Stimulated activated CD4-positive, alpha-beta T cell treated with anti-CD3 and anti-CD28 coated beads, TNF-alpha, amount 100 ng/mL, for 24 hours (primary cell): ENCODE measurements around the gene RHBG.
"Not testable (repeated sequence)": the region's sequence is repeated elsewhere in the genome, so short reads cannot be mapped to it uniquely, and the experiment has no call there.

Experiments used
- DNase-seq, 3 experiments: peaks; one replicate each; pipeline ENCODE4 v3.0.0-alpha.2; 2020; ENCODE audit warnings: low read depth in 3 of 3

The RHBG gene, protein sequence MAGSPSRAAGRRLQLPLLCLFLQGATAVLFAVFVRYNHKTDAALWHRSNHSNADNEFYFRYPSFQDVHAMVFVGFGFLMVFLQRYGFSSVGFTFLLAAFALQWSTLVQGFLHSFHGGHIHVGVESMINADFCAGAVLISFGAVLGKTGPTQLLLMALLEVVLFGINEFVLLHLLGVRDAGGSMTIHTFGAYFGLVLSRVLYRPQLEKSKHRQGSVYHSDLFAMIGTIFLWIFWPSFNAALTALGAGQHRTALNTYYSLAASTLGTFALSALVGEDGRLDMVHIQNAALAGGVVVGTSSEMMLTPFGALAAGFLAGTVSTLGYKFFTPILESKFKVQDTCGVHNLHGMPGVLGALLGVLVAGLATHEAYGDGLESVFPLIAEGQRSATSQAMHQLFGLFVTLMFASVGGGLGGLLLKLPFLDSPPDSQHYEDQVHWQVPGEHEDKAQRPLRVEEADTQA

DNA sequence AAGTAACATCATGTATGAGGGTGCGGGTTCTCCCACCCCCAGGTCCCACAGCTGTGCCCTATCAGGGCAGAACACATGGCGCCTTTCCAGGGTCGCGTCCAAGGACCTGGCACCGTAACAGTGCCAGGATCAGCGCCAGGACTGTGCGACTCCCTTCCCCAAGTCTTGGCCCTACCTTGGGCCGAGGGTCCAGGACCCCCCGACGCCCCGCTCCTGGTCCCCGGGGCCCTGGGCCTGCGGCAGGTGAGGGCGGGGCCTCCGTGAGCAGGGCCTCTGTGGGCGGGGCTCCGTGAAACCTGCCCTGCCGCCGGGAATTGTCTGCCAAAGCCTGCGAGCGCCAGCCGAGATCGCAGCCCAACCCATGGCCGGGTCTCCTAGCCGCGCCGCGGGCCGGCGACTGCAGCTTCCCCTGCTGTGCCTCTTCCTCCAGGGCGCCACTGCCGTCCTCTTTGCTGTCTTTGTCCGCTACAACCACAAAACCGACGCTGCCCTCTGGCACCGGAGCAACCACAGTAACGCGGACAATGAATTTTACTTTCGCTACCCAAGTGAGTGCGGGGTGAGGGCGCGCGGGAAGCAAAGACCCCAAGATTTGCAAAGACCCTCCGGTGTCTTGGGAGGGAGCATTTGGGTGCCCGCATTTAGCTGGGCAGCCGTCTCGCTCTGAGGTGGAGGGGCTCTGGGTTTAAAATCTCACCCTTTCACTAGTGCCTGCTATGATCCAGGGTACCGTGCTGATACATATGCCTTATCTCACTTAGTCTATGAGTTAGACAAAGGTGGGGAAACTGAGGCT is at the start of gene RHBG:
RHBG (plus strand) TSS at position 323 of the 796 bp plus-strand sequence; CDS start at position 362, 39 bp downstream.
- peak in 1 of 3 experiments; percentile 16 for DNase-seq

DNA sequence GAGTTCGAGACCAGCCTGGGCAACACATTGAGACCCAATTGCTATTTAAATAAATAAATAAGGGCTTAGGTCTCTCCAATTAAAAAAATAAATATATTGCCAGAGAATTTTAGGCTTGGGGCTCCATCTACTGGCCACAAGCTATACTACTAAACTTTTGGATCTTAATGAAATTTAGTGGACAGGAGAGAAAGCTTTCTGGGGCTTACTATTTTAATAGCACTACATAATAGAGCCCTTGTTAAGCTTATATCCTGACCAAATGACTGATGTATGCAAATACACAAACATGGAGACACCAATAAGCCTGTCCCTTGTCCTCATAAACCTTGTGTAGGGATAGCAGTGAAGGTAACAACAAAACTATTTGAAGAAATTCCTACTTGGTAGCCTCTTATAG is 49.3 kb upstream of the RHBG start:
- no peak for DNase-seq

DNA sequence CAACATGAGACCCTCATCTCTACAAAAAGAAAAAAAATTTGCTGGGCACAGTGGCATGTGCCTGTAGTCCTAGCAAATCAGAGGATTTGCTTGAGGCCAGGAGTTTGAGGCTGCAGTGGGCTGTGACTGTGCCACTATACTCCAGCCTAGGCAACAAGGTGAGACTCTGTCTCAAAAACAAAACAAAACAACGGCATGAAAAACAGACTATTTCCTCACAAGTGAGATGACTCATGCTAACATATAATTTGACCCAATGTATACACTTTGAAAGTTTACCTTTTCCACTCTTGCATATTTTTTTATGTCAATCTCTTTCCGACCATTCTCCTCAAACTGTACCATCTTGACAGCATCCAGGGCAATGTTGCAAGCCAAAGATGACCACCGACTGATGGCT is 48.5 kb upstream of the RHBG start:
- DNase-seq = no peak

DNA sequence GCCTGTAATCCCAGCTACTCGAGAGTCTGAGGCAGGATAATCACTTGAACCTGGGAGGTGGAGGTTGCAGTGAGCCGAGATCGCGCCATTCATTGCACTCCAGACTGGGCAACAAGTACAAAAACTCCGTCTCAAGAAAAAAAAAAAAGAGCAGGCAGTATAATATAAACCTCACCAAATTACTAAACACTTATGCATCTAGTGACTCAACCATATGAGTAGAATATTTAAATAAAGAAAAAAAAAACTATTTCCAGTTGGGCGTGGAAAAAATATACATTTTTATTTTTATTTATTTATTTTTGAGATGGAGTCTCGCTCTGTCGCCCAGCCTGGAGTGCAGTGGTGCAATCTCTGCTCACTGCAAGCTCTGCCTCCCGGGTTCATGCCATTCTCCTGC is 45.8 kb upstream of the RHBG start:
- not testable (repeated sequence) for DNase-seq

DNA sequence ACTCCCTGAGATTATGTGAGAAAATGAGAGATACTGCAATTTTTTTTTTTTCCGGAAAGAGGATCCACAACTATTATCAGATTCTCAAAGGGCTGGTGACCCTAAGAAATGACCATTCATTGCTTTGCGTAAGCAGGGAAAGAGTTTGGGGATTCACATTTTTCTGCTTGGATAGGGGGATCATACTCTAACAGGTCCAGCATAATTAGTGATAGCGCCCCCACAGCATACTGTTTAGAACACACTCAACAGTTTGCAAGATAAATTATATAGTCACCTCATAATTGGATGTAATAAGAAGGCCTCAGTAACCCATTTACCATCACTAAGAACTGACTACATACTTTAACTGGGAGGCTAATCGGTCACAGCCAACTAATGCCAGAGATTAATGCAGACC is 32.8 kb upstream of the RHBG start:
- DNase-seq = no peak

DNA sequence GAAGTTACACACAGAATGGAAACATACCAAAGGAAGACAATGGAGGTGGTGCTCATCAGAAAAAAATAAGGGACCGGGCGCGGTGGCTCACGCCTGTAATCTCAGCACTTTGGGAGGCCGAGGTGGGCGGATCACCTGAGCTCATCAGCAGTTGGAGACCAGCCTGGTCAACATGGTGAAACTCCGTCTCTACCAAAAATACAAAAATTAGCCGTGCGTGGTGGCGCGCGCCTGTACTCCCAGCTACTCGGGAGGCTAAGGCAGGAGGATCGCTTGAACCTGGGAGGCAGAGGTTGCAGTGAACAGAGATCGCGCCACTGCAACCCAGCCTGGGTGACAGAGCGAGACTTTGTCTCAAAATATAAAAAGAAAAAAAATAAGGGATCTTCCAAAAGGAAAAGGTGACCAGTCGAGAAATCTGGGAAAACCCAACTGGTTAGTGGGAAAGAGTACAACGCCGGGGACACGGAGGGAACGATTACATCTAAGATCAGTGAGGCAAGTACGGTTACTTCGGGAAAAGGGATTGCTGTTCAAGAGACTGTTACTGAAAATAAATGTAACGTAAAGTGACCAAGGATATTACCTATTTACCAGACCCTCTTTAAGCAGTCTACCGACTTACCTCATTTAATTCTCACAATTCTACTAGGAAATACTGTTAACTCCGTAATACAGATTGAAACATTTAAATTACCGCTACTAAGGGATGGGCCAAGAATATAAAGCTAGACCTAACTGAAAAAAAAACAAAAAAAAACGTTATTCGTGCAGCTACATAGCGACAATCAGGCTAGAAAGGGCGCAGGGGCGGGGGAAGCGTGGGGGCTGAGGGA is 31.7 kb upstream of the RHBG start:
- peak in 1 of 3 experiments; percentile 7 for DNase-seq

DNA sequence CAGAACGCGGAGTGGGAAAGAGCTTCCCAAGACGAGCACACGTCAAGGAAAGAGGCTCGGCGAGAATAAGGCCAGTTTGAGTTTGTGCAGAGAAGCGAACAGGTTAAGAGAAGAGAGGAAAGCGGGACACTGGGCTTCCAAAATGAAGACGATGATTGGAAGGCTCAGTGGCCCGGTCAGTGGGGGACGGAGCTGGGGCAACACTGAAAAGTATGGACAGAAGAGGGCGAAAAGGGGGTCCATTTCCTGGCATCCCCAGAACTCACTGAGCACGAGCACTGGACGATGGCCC is 31.2 kb upstream of the RHBG start:
- no peak for DNase-seq

DNA sequence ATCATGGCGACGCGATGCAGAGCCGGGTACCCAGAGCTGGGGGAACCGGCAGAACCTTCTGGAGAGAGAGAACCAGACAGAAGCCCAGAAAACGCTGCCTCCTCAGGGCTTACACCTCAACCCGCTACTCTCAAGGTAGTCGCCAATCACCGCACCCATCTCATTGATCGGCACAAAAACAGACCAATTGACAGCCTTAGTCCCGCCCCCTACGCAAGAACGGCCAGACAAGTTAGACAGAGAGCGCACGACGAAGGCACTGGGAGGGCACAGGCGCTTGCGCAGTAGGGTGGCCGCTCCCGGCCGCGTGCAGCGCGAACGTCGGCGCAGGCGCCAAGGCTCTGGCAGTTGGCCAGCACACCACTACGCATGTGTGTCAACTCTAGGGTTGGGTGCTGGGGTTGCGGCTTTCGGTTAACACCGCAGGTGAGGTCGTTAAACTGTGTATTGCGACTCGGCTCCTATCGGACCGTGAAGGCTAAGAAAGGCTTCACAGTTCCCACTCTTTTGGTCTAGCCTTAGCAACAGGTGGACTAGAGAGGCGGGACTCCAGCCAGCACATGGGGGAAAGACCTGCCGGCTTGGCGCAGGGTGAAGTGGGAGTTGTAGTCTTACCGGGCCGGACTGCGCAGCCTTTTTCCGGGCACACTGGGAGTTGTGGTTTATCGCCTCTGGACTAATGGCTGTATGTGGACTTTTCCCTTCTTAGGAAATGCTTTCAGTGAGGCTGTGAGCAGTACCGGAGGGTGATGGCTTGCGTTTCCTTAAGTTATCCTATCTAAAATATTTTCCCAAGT is 30.6 kb upstream of the RHBG start, which contains the start of the genes CCT3 and TSACC:
CCT3 (minus strand) TSS at position 113 of the 797 bp plus-strand sequence; CDS start at position 5, 108 bp downstream.
TSACC (plus strand) TSS at position 347 of the 797 bp plus-strand sequence. CDS start 1,232 bp downstream, outside the sequence.
- DNase-seq = peak; percentile 98 to 99 (median 98)

DNA sequence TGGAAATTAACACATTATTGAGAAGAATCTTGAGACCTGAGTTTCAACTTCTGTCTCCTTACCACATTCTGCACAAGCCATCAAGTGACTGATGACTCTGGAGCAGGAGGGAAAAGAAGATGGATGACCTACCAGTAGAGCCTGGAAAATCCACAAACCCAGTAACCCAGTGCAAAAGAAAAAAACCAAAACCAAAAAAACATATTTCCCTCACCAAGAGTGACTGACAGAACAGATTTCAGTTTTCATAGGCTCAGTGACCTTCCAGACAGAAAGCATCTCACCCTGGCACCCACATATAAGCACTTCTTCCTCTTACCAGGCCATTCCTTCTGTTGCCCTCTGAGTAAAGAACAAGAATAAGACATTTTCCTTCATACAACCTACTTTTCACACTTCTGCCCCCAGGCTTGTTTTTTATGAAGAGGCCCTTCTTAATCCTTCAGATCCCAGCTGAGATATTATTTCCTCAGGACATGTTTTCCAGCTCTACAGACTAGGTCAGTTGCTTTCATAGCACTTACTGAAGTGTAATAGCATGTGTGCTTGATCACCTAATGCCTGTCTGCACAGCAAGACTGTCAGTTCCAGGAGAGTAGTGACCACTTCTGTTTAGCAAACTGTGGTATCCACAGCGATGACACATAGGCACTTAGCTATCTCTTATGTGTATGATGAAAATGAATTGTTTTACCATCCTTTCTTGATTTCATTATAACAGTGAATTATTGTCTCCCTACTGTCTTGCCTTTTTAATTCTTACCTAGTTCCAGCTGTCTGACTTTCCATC is 26.6 kb upstream of the RHBG start:
- DNase-seq = no peak

DNA sequence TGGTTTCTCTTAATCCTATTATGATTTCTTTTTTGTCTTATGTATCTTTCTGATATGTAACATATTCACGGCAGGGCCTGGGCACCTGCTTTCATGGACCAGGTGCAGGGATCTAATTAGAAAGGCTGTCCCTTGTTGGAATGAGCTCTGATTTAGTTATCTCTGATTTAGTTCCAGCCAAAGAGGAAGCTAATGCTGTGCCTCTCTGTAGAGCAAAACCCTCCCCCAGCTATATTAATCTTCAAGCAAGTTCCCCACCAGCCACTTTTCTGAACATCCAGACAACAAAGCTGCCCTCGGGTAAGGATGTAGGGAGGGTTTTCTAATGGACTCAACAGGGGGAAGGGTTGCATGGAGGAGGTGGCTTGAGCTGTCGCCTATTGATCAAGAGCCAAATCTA is 24.6 kb upstream of the RHBG start:
- no peak for DNase-seq

DNA sequence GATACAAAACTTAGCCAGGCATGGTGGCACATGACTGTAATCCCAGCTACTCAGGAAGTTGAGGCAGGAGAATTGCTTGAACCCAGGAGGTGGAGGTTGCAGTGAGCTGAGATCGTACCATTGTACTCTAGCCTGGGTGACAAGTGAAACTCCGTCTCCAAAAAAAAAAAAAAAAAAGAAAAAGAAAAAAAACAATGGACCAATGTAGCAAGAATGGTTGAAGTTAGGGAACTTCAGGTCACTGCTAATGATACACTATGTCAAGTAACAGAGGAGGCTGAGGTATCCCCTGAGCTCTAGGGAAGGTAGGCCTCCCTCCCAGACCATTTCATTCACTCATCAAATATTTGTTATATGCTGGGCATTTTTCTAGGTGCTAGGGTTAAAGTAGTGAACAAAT is 23.0 kb upstream of the RHBG start:
- not testable (repeated sequence) for DNase-seq

DNA sequence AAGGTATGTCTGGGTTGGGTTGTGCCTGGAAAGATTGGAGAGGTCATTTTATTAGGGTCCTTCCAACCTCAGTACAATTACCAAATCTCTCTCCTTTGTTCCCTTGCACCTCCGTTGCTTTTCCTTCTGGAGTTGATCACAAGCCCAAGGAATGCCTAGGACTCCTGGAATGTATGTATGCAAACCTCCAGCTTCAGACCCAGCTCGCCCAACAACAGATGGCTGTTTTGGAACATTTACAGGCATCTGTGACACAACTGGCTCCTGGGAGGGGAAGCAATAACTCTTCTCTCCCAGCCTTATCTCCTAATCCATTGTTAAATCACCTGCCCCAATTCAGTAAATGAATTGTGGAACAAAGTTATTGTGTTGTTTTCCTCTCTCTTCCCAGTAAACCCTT is 22.4 kb upstream of the RHBG start:
- no peak for DNase-seq

DNA sequence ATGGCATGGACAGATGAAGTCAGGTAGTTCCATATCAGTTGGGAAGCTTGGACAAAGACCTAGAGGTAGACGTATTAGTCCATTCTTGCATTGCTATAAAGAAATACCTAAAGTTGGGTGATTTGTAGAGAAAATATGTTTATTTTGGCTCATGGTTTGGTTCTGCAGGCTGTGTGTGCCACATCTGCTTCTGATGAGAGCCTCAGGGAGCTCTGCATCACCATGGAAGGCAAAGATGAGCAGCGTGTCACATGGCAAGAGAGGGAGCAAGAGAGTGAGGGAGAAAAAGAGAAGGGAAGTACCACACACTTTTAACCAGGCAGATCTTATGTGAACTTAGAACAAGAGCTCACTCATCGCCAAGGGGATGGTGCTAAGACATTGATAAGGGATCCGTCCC is 21.7 kb upstream of the RHBG start:
- DNase-seq = no peak

DNA sequence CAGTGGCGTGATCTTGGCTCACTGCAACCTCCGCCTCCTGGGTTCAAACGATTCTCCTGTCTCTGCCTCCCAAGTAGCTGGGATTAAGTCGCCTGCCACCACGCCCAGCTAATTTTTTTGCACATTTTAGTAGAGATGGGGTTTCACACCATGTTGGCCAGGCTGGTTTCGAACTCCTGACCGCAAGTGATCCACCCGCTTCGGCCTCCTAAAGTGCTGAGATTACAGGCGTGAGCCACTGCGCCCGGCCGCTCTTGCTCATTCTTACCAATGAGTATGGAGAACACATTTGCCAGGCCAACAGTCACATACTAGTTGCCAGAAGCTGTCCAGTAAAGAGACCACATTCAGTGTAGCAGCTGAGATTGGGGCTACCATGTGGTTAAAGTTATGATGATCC is 16.5 kb upstream of the RHBG start:
- not testable (repeated sequence) for DNase-seq

DNA sequence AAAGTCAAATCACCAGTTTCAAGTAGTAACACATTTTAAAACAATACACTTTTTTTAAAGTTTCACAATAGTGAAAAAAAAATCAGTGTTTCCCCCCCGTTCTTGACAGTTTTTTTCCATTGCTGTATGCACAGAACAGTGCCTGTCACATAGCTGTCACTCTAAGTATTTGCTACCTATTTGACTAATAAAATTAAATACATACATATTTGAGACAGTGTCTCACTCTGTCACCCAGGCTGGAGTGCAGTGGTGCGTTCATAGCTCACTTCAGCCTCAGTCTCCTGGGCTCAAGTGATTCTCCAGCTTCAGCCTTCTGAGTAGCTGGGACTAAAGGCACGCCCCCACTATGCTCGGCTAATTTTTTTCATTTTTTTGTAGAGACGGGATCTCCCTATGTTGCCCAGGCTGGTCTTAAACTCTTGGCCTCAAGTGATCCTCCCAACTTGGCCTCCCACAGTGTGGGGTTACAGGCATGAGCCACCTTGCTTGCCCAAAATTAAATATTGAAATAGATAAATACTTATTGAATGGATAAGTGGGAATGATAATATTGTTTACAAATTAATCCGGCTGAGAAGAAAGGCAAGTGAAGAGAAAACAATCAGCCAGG is 12.6 kb upstream of the RHBG start:
- DNase-seq = no peak

DNA sequence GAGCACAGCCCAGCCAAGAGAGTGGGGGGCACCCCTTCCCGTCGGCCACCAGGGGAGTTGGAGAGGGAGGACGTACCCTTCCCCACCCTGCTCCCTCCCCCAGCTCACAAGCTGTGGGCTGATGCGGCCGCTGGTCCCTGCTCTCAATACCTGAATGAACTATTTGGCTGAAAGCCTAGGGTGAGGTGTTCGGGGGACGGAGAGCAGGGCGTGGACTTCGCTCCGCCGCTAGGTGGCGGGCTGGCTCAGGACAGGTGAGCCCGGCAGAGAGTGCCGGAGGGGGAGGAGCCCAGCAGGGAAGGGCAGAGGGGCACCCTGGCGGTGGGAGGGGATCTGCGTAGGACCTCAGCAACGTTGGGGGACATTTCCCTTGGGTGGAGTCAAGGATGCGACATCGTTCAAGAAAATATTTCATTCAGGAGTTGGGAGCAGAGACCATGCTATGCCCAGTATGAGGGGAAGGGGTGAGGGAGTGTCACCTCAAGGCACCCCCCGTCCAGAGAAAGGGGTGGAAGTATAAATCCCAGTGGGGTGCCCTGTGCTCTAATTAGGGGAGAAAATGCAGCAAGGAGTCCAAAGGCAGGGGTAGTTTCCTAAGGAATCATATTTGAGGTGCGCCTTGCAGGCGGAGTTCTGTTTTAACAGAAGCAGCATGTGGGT is 12.0 kb upstream of the RHBG start:
- DNase-seq = peak in 2 of 3 experiments; percentile 19 to 60

DNA sequence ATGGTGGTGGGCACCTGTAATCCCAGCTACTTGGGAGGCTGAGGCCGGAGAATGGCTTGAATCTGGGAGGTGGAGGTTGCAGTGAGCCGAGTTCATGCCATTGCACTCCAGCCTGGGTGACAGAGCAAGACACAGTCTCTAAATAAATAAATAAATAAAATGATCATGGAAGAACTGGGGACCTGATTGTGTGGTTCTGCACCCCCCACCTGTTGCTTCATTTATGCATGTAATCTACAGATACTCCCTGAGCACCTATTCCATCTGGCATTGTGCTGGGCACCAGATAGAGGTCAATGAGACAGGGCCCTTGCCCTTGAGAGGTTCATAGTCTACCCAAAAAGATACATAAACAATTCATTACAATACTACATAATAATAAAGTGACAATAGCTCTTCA is 11.0 kb upstream of the RHBG start:
- DNase-seq = no peak

DNA sequence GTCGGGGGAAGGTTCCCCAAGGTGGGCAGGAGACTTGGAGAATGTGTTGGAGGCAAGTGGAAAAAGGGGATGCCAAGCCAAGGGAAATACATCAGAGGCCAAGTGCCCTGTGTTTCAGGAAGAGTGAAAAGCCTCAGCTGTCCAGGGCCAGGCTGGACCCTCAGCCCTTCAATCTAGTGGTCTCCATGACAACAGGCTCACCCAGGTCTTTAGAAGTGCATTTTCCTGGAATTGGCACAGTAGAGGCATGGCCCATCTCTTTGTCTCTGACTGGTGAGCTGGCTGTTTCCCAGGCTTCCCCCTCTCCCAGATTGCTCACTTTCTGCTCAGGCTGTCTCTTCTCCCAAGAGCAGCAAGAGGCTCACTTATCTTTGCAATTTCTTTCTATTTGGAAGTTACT is 10.4 kb upstream of the RHBG start:
- DNase-seq = no peak

DNA sequence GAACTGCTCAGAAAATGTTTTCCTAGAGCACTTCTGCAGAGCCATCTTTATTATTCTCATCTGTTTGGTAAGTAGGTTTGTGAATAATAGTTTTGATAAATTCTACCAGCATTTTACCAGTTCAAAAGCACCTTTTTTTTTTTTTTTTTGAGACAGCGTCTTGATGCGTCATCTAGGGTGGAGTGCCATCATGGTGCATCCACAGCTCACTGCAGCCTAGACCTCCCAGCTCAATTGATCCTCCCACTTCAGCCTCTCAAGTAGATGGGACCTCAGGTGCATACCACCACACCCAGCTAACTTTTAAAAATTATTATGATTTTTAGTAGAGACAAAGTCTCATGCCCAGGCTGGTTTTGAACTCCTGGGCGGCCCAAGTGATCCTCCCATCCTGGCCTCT is 9.8 kb upstream of the RHBG start:
- DNase-seq = no peak
